GM12801 (cell line): Measurements from ENCODE around the gene GARS1.

Source experiments
- CTCF ChIP-seq: IDR thresholded peaks from one replicate; pipeline ENCODE4 v1.5.1; 2011; ENCODE audit warnings: control low read depth; ENCODE audit not compliant: insufficient read length; ENCODE audit errors: extremely low read depth

GARS1 gene

GRCh38 chr7:30617359-30617758 lies 22.7 kb downstream of the GARS1 start:
- TF ChIP-seq CTCF, result no peak

- TF ChIP-seq CTCF, result no peak
Observed at GRCh38 chr7:30618080-30618676, 23.5 kb downstream of the GARS1 start.

GRCh38 chr7:30618961-30619360 lies 24.3 kb downstream of the GARS1 start:
- TF ChIP-seq CTCF, result no peak

- TF ChIP-seq CTCF, result no peak
Observed at GRCh38 chr7:30625283-30625682, 30.6 kb downstream of the GARS1 start.

- no peak for TF ChIP-seq CTCF
Observed at GRCh38 chr7:30627026-30627425, 32.3 kb downstream of the GARS1 start.

GRCh38 chr7:30630986-30631385 lies 36.3 kb downstream of the GARS1 start:
- TF ChIP-seq CTCF, result no peak

- no peak for TF ChIP-seq CTCF
Observed at GRCh38 chr7:30633223-30633622, 38.5 kb downstream of the GARS1 start.
